Measurements from ENCODE around the gene USP17L29.
"Not testable (repeated sequence)": the region's sequence is repeated elsewhere in the genome, so short reads cannot be mapped to it uniquely, and the experiment has no call there.

GRCh38 chr4:9343848-9344247 is 9.6 kb upstream of the USP17L29 start, which contains the start of gene USP17L27:
- TF ChIP-seq, protein P1, sequence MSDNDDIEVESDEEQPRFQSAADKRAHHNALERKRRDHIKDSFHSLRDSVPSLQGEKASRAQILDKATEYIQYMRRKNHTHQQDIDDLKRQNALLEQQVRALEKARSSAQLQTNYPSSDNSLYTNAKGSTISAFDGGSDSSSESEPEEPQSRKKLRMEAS (IDR thresholded peaks at IDR 0.05; ENCODE audit: low read depth), result not testable (repeated sequence)
- not testable (repeated sequence) for TF ChIP-seq CTCF (IDR thresholded peaks at IDR 0.05)

Measured in SK-N-SH (cell line).